Adrenal gland (tissue), 5 donors: ENCODE data around the gene PITPNB.

Source experiments
- POLR2A ChIP-seq, 2 donors: fragments of 450-650 bp; IDR thresholded peaks; one replicate each; pipeline ENCODE4 v1.6.1; 2017; ENCODE audit warnings: antibody characterized with exemption in 2 of 2, mild to moderate bottlenecking in 2 of 2, moderate library complexity in 1 of 2
- TF ChIP-seq, protein P1 (sequence below), 6 experiments: fragments of 450-650 bp in 4 of 6; fragments of 200-600 bp in 2 of 6; sonication (generic) in 1 of 6; IDR thresholded peaks; 1 replicate in 5 of 6; 2 replicates in 1 of 6; pipeline versions ENCODE4 v1.5.1 to v1.8.0; 2016 to 2021; ENCODE audit warnings: antibody characterized with exemption in 6 of 6, mild to moderate bottlenecking in 2 of 6, moderate library complexity in 1 of 6
- donor health status: DM: no; HTN: no; CAD: no.

- no peak for TF ChIP-seq POLR2A (IDR thresholded peaks at IDR 0.05)
- TF ChIP-seq, protein P1, sequence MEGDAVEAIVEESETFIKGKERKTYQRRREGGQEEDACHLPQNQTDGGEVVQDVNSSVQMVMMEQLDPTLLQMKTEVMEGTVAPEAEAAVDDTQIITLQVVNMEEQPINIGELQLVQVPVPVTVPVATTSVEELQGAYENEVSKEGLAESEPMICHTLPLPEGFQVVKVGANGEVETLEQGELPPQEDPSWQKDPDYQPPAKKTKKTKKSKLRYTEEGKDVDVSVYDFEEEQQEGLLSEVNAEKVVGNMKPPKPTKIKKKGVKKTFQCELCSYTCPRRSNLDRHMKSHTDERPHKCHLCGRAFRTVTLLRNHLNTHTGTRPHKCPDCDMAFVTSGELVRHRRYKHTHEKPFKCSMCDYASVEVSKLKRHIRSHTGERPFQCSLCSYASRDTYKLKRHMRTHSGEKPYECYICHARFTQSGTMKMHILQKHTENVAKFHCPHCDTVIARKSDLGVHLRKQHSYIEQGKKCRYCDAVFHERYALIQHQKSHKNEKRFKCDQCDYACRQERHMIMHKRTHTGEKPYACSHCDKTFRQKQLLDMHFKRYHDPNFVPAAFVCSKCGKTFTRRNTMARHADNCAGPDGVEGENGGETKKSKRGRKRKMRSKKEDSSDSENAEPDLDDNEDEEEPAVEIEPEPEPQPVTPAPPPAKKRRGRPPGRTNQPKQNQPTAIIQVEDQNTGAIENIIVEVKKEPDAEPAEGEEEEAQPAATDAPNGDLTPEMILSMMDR (IDR thresholded peaks at IDR 0.05), result peak; percentile 46 to 56 (median 50)
These were observed 39.1 kb downstream of the PITPNB start for GRCh38 chr22:27879923-27880322.
